CD14-positive monocyte (primary cell): ENCODE measurements around the gene SNX22. TPM values are rescaled to one million over a fixed set of nuclear protein-coding genes. Genes with fewer than 3 reads are reported as not detected.

Experiments used
- DNase-seq, 3 donors: peaks; one replicate each; pipeline ENCODE4 v3.0.0-alpha.2; 2011 to 2022
- H2AFZ ChIP-seq: 2 replicates; pipeline ENCODE4 v1.6.0; 2012; ENCODE audit warnings: mild to moderate bottlenecking, low read depth, low read length, inconsistent platforms; ENCODE audit not compliant: insufficient read depth, poor library complexity, severe bottlenecking
- H3K27ac ChIP-seq, 2 donors: 1 replicate in 1 of 2; 2 replicates in 1 of 2; pipeline ENCODE4 v1.5.1; 2012 to 2013; ENCODE audit warnings: low read length in 2 of 2, control low read depth in 1 of 2, inconsistent platforms in 1 of 2, low read depth in 1 of 2, mild to moderate bottlenecking in 1 of 2
- H3K27me3 ChIP-seq, 2 donors: one replicate each; pipeline versions ENCODE4 v1.6.0 to v1.6.1; 2011 to 2013; ENCODE audit warnings: low read length in 2 of 2; ENCODE audit not compliant: control insufficient read depth in 2 of 2, insufficient read depth in 2 of 2
- H3K36me3 ChIP-seq, 2 donors: replicated peaks in 1 of 2; 1 replicate in 1 of 2; 2 replicates in 1 of 2; pipeline versions ENCODE4 v1.5.1 to v1.6.1; 2012 to 2013; ENCODE audit warnings: low read length in 2 of 2, control low read depth in 1 of 2, inconsistent platforms in 1 of 2, mild to moderate bottlenecking in 1 of 2; ENCODE audit not compliant: insufficient read depth in 2 of 2, control insufficient read depth in 1 of 2
- H3K4me1 ChIP-seq, 2 donors: 1 replicate in 1 of 2; 2 replicates in 1 of 2; pipeline versions ENCODE4 v1.5.1 to v1.6.1; 2012 to 2013; ENCODE audit warnings: low read length in 2 of 2, control low read depth in 1 of 2, inconsistent platforms in 1 of 2, mild to moderate bottlenecking in 1 of 2, moderate library complexity in 1 of 2; ENCODE audit not compliant: insufficient read depth in 2 of 2, control insufficient read depth in 1 of 2
- H3K4me2 ChIP-seq: replicated peaks from 2 replicates; pipeline ENCODE3; 2012; ENCODE audit warnings: low read length, moderate library complexity, mild to moderate bottlenecking; ENCODE audit not compliant: poor library complexity, severe bottlenecking; ENCODE audit errors: extremely low read depth
- H3K4me3 ChIP-seq, 3 experiments: fragments of 200-600 bp in 1 of 3; sonication (generic) in 1 of 3; replicated peaks in 1 of 3; 1 replicate in 2 of 3; 2 replicates in 1 of 3; pipeline ENCODE4 v1.5.1; 2011 to 2013; ENCODE audit warnings: low read length in 3 of 3, mild to moderate bottlenecking in 3 of 3, control low read depth in 2 of 3, low read depth in 2 of 3, inconsistent platforms in 1 of 3, moderate library complexity in 1 of 3
- H3K79me2 ChIP-seq: 2 replicates; pipeline ENCODE4 v1.6.0; 2012; ENCODE audit warnings: mild to moderate bottlenecking, control low read depth, inconsistent platforms, low read length, moderate library complexity; ENCODE audit not compliant: insufficient read depth
- H3K9ac ChIP-seq: 2 replicates; pipeline ENCODE4 v1.6.0; 2017; ENCODE audit warnings: low read length, mild to moderate bottlenecking; ENCODE audit not compliant: insufficient read depth, poor library complexity, severe bottlenecking
- H3K9me3 ChIP-seq, 2 donors: replicated peaks in 1 of 2; 1 replicate in 1 of 2; 2 replicates in 1 of 2; pipeline versions ENCODE4 v1.5.1 to v1.6.1; 2012 to 2013; ENCODE audit warnings: low read length in 2 of 2, control low read depth in 1 of 2; ENCODE audit not compliant: control insufficient read depth in 1 of 2, insufficient read depth in 1 of 2
- H4K20me1 ChIP-seq: 2 replicates; pipeline ENCODE4 v1.6.0; 2012; ENCODE audit warnings: mild to moderate bottlenecking, low read length, control low read depth, moderate library complexity; ENCODE audit not compliant: insufficient read depth
- H3K27ac Mint-ChIP-seq, 7 donors: one replicate each; pipeline ENCODE4 v1.8.0; 2020; ENCODE audit warnings: mild to moderate bottlenecking in 7 of 7, mixed read lengths in 7 of 7, moderate library complexity in 6 of 7, inconsistent platforms in 2 of 7
- H3K27me3 Mint-ChIP-seq, 3 donors: one replicate each; pipeline ENCODE4 v1.8.0; 2021 to 2022; ENCODE audit warnings: low read depth in 3 of 3, mild to moderate bottlenecking in 3 of 3, mixed read lengths in 3 of 3, moderate library complexity in 3 of 3, inconsistent platforms in 1 of 3
- H3K36me3 Mint-ChIP-seq, 2 donors: one replicate each; pipeline ENCODE4 v1.8.0; 2020; ENCODE audit warnings: mixed read lengths in 2 of 2, inconsistent platforms in 1 of 2, mild to moderate bottlenecking in 1 of 2
- H3K4me1 Mint-ChIP-seq: one replicate; pipeline ENCODE4 v1.8.0; 2020; ENCODE audit warnings: mild to moderate bottlenecking, mixed read lengths
- H3K4me3 Mint-ChIP-seq, 2 donors: one replicate each; pipeline ENCODE4 v1.8.0; 2020; ENCODE audit warnings: mild to moderate bottlenecking in 2 of 2, mixed read lengths in 2 of 2, moderate library complexity in 1 of 2
- H3K9me3 Mint-ChIP-seq, 7 donors: one replicate each; pipeline ENCODE4 v1.8.0; 2020 to 2022; ENCODE audit warnings: mixed read lengths in 7 of 7, mild to moderate bottlenecking in 6 of 7, moderate library complexity in 6 of 7, inconsistent platforms in 2 of 7
- CTCF ChIP-seq: fragments of 200-600 bp; IDR thresholded peaks from one replicate; pipeline ENCODE4 v1.8.0; 2022; ENCODE audit warnings: antibody characterized with exemption, mild to moderate bottlenecking
- whole genome bisulfite sequencing: methylation state at CpG from one replicate; pipeline ENCODE4 v1.1.5; 2013; ENCODE audit warnings: missing lambda C conversion rate; ENCODE audit not compliant: insufficient coverage; 5-methylcytosine and 5-hydroxymethylcytosine counted together
- intact Hi-C, 2 donors: fragments of 100-400 bp; cut with micrococcal nuclease; formaldehyde crosslinking; loops; one replicate each; pipeline versions ENCODE4 v1.15.0 to v1.15.1; 2023
- polyA plus RNA-seq, 3 donors: library from polyadenylated mRNA; depleted of rRNA in 1 of 3; unstranded in 2 of 3; stranded (reverse) in 1 of 3; fragments of 300-500 nt in 2 of 3; fragments of >200 nt in 1 of 3; fragmentation: Illumina TruSeq in 2 of 3; gene quantifications; 1 replicate in 2 of 3; 2 replicates in 1 of 3; pipeline ENCODE4 v1.2.3, GENCODE V29; 2012 to 2021

Gene SNX22
- polyA plus RNA-seq, 3 donors = 0.19 to 1.2 (median 0.80) TPM

- Mint-ChIP-seq H3K4me1 (no peaks in the 10 kb centered on the region), H3K36me3 (peaks cover 94 to 100% of the 10 kb centered on the region in 2 donors), H3K27ac (peak overlapping the region in 2 of 7 donors; percentile 2 to 33), H3K27me3 (peaks cover 0 to 2% (median 0%) of the 10 kb centered on the region in 3 donors), H3K4me3 (no peak overlapping the region), H3K9me3 (peaks cover 0 to 2% (median 0%) of the 10 kb centered on the region in 7 donors)
- Histone ChIP-seq H2AFZ (no peak overlapping the region), H3K27ac (no peak overlapping the region), H3K4me3 (no peak overlapping the region), H3K4me1 (no peaks in the 10 kb centered on the region), H4K20me1 (peaks cover 59% of the 10 kb centered on the region), H3K79me2 (no peaks in the 10 kb centered on the region), H3K4me2 (no peak overlapping the region), H3K36me3 (peaks cover 91 to 100% of the 10 kb centered on the region in 2 donors), H3K9me3 (no peaks in the 10 kb centered on the region), H3K9ac (no peak overlapping the region), H3K27me3 (no peaks in the 10 kb centered on the region)
- intact Hi-C loops = no loop called here
- no peak for TF ChIP-seq CTCF
- 93% methylated on average over 3 of the region's 7 CpGs for WGBS
- no peak for DNase-seq
These were observed 20.0 kb upstream of the SNX22 start for GRCh38 chr15:64131547-64131946.

- Mint-ChIP-seq H3K36me3 (peaks cover 94 to 100% of the 10 kb centered on the region in 2 donors), H3K27me3 (peaks cover 0 to 2% (median 0%) of the 10 kb centered on the region in 3 donors), H3K4me1 (no peaks in the 10 kb centered on the region), H3K27ac (peak overlapping the region in 3 of 7 donors; percentile 28 to 54 (median 31)), H3K9me3 (peaks cover 0 to 2% (median 0%) of the 10 kb centered on the region in 7 donors), H3K4me3 (no peak overlapping the region)
- Histone ChIP-seq H2AFZ (no peak overlapping the region), H3K4me1 (no peaks in the 10 kb centered on the region), H3K27ac (no peak overlapping the region), H3K4me3 (no peak overlapping the region), H4K20me1 (peaks cover 66% of the 10 kb centered on the region), H3K9me3 (no peaks in the 10 kb centered on the region), H3K27me3 (no peaks in the 10 kb centered on the region), H3K36me3 (peaks cover 91 to 100% of the 10 kb centered on the region in 2 donors), H3K4me2 (no peak overlapping the region), H3K79me2 (no peaks in the 10 kb centered on the region), H3K9ac (no peak overlapping the region)
- intact Hi-C loops = no loop called here
- DNase-seq = no peak
- TF ChIP-seq CTCF = no peak
- WGBS = 100% methylated on average over 2 of the region's 4 CpGs
These were observed 19.3 kb upstream of the SNX22 start for GRCh38 chr15:64132217-64132616.
